DND-41 (cell line): ENCODE results near the gene MYO1D.

Experiments used
- EZH2 ChIP-seq: IDR thresholded peaks from 3 replicates; pipeline ENCODE4 v1.6.1; 2012; ENCODE audit warnings: borderline replicate concordance, low read depth, mild to moderate bottlenecking, moderate library complexity, low read length, inconsistent platforms; ENCODE audit not compliant: severe bottlenecking
- TF ChIP-seq, protein P1 (sequence below): IDR thresholded peaks from 2 replicates; pipeline ENCODE4 v1.5.1; 2012; ENCODE audit warnings: borderline replicate concordance, low read length, moderate library complexity, mild to moderate bottlenecking; ENCODE audit not compliant: poor library complexity, severe bottlenecking; ENCODE audit errors: extremely low read depth

DNA sequence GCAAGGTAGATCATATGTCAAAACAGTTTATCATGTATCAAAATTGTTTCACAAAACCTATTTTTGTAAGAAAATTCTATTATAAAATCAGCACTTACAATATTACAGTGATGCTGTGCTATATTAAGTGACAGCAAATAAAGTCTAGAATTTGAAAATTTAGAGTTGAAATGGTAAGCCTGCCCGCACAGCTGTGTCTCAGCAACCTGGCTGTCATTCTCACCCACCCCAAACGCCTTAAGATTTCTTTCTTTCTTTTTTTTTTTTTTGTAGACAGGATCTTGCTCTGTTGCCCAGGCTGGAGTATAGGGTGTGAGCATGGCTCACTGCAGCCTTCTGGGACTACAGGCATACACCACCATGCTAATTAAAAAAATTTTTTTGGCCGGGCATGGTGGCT lies 363.3 kb downstream of the MYO1D start:
- TF ChIP-seq, protein P1, sequence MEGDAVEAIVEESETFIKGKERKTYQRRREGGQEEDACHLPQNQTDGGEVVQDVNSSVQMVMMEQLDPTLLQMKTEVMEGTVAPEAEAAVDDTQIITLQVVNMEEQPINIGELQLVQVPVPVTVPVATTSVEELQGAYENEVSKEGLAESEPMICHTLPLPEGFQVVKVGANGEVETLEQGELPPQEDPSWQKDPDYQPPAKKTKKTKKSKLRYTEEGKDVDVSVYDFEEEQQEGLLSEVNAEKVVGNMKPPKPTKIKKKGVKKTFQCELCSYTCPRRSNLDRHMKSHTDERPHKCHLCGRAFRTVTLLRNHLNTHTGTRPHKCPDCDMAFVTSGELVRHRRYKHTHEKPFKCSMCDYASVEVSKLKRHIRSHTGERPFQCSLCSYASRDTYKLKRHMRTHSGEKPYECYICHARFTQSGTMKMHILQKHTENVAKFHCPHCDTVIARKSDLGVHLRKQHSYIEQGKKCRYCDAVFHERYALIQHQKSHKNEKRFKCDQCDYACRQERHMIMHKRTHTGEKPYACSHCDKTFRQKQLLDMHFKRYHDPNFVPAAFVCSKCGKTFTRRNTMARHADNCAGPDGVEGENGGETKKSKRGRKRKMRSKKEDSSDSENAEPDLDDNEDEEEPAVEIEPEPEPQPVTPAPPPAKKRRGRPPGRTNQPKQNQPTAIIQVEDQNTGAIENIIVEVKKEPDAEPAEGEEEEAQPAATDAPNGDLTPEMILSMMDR = no peak
- TF ChIP-seq EZH2 = no peak
